ENCODE measurements around the gene CYFIP1. TPM values are rescaled to one million over a fixed set of nuclear protein-coding genes. Genes with fewer than 3 reads are reported as not detected.

The CYFIP1 gene
- total and polyA plus RNA-seq, 2 of the 13 experiments (the other 11 are each of a cell fraction or from before 2014, with no cell fraction given): 38.1 to 58.3 TPM

DNA sequence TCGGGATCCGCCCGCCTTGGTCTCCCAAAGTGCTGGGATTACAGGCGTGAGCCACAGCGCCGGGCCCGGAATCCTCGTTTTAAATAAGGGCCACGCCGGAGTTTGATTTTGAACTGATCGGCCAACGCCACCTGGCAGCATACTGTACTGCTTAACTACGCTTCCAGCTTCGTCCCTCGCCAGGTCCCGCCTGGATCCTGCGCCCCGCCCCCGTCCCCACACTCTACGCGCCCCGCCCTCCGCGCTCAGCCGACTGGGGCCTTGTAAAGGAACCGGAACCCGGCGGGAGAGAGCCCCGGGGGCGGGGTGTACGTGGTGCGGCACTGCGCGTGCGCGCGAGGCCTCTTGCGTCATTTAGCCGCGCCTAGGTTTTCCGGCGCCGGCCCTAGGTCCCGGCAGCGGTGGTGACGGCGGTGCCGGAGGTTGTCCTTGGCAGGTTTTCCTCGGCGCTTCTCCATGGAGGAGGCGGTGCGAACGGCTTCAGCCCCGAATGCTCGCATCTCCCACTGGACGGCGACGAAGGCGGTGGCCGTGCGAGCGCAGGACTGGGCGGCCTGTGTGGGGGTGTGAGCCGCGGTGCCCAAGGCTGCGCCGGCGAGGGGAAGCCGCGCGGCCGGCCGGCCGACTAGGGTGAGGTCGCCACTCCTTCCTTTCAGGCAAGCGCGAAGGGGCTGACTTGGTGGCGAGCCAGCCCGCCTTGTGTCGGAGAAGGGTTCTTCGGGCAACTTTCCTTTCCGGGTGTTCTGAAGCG lies 141.7 kb downstream of the CYFIP1 start, which contains the start of gene NIPA2 (continued):
- TF ChIP-seq ZNF850 (CRISPR knock-in tag; conservative IDR thresholded peaks at IDR 0.05) (no peak), ZNF234 (CRISPR knock-in tag; conservative IDR thresholded peaks at IDR 0.05) (no peak), ZSCAN25 (CRISPR knock-in tag; IDR thresholded peaks at IDR 0.05) (0 out of 2 replicates have a peak, but pooled peaks have one; percentile 54), HOXA3 (CRISPR knock-in tag; IDR thresholded peaks at IDR 0.05) (peak; percentile 87), ZNF441 (CRISPR knock-in tag; IDR thresholded peaks at IDR 0.05; ENCODE audit: borderline replicate concordance) (peak; percentile 72; the same call in 1 of the 2 replicates), SAP130 (CRISPR knock-in tag; IDR thresholded peaks at IDR 0.05; ENCODE audit: low read depth) (peak; percentile 95), KLF6 (CRISPR knock-in tag; IDR thresholded peaks at IDR 0.05) (0 out of 2 replicates have a peak, but pooled peaks have one; percentile 35), BORCS8-MEF2B (CRISPR knock-in tag; IDR thresholded peaks at IDR 0.05) (peak; percentile 45; the same call in 1 of the 2 replicates), DR1 (CRISPR knock-in tag; IDR thresholded peaks at IDR 0.05) (no peak; the same call in 1 of the 2 replicates), ZNF550 (CRISPR knock-in tag; IDR thresholded peaks at IDR 0.05; ENCODE audit: borderline replicate concordance) (no peak), ZNF652 (CRISPR knock-in tag; IDR thresholded peaks at IDR 0.05; ENCODE audit: borderline replicate concordance, low read depth) (no peak), NBN (conservative IDR thresholded peaks at IDR 0.05) (no peak), ZNF552 (CRISPR knock-in tag; IDR thresholded peaks at IDR 0.05; ENCODE audit: borderline replicate concordance) (no peak), ZNF558 (CRISPR knock-in tag; IDR thresholded peaks at IDR 0.05; ENCODE audit: borderline replicate concordance) (0 out of 2 replicates have a peak, but pooled peaks have one; percentile 29), ONECUT2 (CRISPR knock-in tag; IDR thresholded peaks at IDR 0.05) (no peak), FOXP1 (IDR thresholded peaks at IDR 0.05) (no peak), FOXP1 (CRISPR knock-in tag; IDR thresholded peaks at IDR 0.05) (no peak), ZNF713 (CRISPR knock-in tag; IDR thresholded peaks at IDR 0.05) (no peak), ZFP82 (CRISPR knock-in tag; IDR thresholded peaks at IDR 0.05; ENCODE audit: borderline replicate concordance) (peak; percentile 79; the same call in 1 of the 2 replicates), ZC3H4 (CRISPR knock-in tag; IDR thresholded peaks at IDR 0.05; ENCODE audit: borderline replicate concordance) (no peak), ZNF30 (CRISPR knock-in tag; IDR thresholded peaks at IDR 0.05) (no peak), ESRRA (CRISPR knock-in tag; IDR thresholded peaks at IDR 0.05; ENCODE audit: low read depth) (0 out of 2 replicates have a peak, but pooled peaks have one; percentile 31), ZNF703 (CRISPR knock-in tag; IDR thresholded peaks at IDR 0.05; ENCODE audit: borderline replicate concordance) (0 out of 2 replicates have a peak, but pooled peaks have one; percentile 54), ZNF20 (CRISPR knock-in tag; IDR thresholded peaks at IDR 0.05) (no peak), THAP11 (CRISPR knock-in tag; IDR thresholded peaks at IDR 0.05) (peak; percentile 90), SIN3A (IDR thresholded peaks at IDR 0.05; ENCODE audit: borderline replicate concordance, low read depth, low read length) (peak; percentile 48; the same call in 1 of the 2 replicates)
- TF ChIP-seq, protein P1, sequence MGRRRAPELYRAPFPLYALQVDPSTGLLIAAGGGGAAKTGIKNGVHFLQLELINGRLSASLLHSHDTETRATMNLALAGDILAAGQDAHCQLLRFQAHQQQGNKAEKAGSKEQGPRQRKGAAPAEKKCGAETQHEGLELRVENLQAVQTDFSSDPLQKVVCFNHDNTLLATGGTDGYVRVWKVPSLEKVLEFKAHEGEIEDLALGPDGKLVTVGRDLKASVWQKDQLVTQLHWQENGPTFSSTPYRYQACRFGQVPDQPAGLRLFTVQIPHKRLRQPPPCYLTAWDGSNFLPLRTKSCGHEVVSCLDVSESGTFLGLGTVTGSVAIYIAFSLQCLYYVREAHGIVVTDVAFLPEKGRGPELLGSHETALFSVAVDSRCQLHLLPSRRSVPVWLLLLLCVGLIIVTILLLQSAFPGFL (CRISPR knock-in tag; IDR thresholded peaks at IDR 0.05): no peak
- TF ChIP-seq, protein P2, sequence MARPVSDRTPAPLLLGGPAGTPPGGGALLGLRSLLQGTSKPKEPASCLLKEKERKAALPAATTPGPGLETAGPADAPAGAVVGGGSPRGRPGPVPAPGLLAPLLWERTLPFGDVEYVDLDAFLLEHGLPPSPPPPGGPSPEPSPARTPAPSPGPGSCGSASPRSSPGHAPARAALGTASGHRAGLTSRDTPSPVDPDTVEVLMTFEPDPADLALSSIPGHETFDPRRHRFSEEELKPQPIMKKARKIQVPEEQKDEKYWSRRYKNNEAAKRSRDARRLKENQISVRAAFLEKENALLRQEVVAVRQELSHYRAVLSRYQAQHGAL (CRISPR knock-in tag; IDR thresholded peaks at IDR 0.05; ENCODE audit: not compliant biosample characterization): no peak
- TF ChIP-seq, protein P3, sequence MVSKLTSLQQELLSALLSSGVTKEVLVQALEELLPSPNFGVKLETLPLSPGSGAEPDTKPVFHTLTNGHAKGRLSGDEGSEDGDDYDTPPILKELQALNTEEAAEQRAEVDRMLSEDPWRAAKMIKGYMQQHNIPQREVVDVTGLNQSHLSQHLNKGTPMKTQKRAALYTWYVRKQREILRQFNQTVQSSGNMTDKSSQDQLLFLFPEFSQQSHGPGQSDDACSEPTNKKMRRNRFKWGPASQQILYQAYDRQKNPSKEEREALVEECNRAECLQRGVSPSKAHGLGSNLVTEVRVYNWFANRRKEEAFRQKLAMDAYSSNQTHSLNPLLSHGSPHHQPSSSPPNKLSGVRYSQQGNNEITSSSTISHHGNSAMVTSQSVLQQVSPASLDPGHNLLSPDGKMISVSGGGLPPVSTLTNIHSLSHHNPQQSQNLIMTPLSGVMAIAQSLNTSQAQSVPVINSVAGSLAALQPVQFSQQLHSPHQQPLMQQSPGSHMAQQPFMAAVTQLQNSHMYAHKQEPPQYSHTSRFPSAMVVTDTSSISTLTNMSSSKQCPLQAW (CRISPR knock-in tag; IDR thresholded peaks at IDR 0.05): peak; percentile 33; the same call in 1 of the 2 replicates
